ENCODE measurements around the gene DIS3L2.

DNA sequence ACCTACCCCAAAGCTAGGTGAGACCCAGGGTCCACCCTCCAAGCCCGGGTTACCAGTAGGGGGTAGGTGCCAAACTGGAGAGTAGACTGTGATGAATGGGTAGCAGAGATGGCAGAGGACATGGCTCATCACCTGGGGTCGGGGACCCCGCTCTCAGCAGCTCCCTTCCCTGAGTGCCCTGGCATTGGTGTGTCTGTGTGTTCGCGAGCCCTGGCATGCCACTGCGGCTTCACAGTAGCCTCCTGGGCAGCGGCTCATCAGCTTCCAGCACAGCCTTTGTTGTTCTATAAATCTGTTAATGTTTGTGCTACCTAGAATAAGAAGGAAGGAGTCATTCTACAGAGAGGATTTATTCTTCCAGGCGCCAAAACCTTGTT lies 354.4 kb downstream of the DIS3L2 start:
- TF ChIP-seq POLR2A (IDR thresholded peaks at IDR 0.05; ENCODE audit: low read depth, low read length) (no peak), TAF1 (IDR thresholded peaks at IDR 0.05; ENCODE audit: borderline replicate concordance, low read depth, low read length) (no peak), POLR2AphosphoS5 (IDR thresholded peaks at IDR 0.05; ENCODE audit: low read depth, low read length) (no peak)

All from GM12892 (cell line).